Measurements from ENCODE around the gene HLA-E.

DNA sequence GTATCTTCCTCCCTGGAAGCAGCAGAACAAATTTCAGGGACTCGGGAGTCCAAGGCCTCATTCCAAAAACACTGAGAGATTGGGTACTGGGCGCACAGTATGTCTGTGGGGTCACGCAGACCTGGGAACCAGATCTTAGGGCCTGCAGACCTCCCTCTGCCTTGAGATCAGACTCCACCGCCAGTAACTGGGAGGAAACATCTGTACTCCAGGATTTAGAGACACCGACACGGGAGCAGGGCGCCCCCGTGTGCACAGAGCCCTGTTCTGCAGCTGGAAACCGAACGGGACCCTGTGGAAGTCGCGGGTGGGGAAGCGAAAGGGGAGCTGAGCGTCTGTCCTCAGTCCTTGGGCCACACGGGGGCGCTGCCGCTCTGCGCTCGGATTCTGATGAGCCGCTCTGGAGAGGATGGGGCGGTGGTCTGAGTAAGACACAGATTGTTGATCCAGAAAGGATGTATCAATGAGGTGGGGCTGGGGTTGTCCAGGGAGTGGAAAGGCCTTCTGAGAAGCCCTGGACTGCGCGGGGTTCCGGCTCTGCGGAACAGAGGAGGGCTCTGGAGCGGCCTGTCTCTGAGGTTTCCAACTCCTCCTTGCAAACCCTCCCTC is 35.7 kb upstream of the HLA-E start:
- TF ChIP-seq, protein P1, sequence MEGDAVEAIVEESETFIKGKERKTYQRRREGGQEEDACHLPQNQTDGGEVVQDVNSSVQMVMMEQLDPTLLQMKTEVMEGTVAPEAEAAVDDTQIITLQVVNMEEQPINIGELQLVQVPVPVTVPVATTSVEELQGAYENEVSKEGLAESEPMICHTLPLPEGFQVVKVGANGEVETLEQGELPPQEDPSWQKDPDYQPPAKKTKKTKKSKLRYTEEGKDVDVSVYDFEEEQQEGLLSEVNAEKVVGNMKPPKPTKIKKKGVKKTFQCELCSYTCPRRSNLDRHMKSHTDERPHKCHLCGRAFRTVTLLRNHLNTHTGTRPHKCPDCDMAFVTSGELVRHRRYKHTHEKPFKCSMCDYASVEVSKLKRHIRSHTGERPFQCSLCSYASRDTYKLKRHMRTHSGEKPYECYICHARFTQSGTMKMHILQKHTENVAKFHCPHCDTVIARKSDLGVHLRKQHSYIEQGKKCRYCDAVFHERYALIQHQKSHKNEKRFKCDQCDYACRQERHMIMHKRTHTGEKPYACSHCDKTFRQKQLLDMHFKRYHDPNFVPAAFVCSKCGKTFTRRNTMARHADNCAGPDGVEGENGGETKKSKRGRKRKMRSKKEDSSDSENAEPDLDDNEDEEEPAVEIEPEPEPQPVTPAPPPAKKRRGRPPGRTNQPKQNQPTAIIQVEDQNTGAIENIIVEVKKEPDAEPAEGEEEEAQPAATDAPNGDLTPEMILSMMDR (conservative IDR thresholded peaks at IDR 0.05) = peak; percentile 80
- no peak for TF ChIP-seq EZH2 (IDR thresholded peaks at IDR 0.05; ENCODE audit: low read depth)
